Stimulated activated CD4-positive, alpha-beta T cell treated with anti-CD3 and anti-CD28 coated beads, Interleukin-15, amount 100 ng/mL, for 24 hours (primary cell): ENCODE results near the gene TET1.
"Not testable (repeated sequence)": the region's sequence is repeated elsewhere in the genome, so short reads cannot be mapped to it uniquely, and the experiment has no call there.

Experiments
- DNase-seq: peaks from one replicate; pipeline ENCODE4 v3.0.0-alpha.2; 2020

Gene TET1

GRCh38 chr10:68560186-68560942 is at the start of gene TET1:
Gene TET1 (plus strand): TSS chr10:68560337. CDS start chr10:68572339, 12,002 bp downstream.
- peak; percentile 36 for DNase-seq

- DNase-seq, result not testable (repeated sequence)
These were observed 43.9 kb upstream of the TET1 start for GRCh38 chr10:68516216-68516615.

DNA sequence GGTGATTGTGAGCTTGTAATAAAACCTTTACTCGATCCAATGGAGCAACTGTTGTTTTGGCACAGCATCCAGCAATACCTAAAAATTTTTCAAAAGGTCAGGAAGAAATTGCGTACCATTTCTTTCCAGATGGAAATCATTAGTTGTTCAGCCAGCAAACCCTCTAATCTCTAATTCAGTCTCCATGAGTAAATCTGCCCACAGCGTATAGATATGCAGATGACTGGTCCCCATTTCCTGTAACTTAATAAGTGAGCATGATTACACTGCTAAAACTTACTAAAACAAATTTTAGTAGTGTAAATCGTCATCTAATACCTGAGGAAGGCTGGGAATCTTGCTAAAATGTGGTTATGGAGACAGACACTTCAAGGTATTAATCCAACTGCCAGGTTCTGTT is 43.4 kb upstream of the TET1 start:
- no peak for DNase-seq

DNA sequence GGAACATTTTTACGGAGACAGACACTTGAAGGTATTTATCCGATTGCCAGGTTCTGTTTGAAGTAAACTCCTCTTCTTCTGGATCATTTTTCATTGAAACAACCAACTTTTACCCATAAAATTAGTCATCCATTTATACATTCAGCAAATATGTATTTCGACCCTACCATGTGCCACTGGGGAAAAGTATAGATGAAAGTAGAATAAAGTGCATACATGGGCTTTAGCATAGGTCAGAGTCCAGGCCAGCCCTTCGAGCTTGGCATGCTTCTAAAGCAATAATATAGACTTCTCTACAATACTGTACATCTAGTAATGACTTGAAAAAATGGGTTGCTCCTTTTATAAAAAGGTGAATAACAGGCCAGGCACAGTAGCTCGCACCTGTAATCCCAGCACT is 42.9 kb upstream of the TET1 start:
- DNase-seq, result no peak

DNA sequence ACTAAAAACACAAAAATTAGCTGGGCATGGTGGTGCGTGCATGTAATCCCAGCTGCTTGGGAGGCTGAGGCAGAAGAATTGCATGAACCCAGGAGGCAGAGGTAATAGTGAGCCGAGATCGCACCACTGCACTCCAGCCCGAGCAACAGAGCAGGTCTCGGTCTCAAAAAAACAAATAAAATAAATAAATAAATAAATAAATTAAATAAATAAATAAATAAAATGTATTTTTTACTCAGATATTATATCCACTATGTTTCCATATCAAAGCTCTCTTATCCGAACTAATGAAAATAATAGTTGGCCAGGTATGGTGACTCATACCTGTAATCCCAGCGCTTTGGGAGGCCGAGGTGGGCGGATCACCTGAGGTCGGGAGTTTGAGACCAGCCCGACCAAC is 41.5 kb upstream of the TET1 start:
- DNase-seq, result not testable (repeated sequence)

- DNase-seq, result not testable (repeated sequence)
These were observed 34.6 kb upstream of the TET1 start for GRCh38 chr10:68525490-68526038.

- no peak for DNase-seq
These were observed 33.4 kb upstream of the TET1 start for GRCh38 chr10:68526634-68527307.

DNA sequence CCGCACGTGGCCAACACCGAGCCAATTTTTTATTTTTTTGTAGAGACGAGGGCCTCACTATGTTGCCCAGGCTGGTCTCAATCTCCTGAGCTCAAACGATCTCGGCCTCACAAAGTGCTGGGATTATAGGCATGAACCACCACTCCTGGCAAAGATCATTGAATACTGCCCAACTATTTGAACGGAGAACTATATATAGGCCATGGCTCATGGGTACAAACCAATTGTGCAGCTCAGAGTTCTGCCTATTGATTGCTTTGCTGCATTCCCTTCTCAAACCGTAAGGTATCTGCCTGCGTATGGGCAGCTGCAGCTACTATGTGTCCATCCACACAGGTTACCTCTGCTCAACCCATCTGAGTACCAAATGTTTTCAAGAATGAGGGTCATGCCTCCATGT is 23.2 kb upstream of the TET1 start:
- DNase-seq, result no peak

DNA sequence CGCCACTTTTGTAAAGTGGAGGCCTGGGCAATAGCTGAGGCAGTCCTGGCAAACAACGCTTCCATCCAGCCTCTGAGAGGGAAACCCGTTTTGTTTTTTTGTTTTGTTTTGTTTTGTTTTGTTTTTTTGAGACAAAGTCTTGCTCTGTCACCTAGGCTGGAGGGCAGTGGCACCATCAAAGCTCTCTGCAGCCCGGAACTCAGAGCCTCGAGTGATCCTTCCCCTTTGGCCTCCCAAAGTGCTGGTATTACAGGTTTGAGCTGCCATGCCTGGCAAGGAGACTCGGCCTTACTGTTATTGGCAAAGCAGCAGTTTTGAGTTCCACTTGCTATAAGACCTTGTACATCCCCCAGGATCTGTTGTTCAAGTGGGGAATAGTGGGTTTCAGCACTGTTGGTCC is 22.3 kb upstream of the TET1 start:
- DNase-seq, result no peak

DNA sequence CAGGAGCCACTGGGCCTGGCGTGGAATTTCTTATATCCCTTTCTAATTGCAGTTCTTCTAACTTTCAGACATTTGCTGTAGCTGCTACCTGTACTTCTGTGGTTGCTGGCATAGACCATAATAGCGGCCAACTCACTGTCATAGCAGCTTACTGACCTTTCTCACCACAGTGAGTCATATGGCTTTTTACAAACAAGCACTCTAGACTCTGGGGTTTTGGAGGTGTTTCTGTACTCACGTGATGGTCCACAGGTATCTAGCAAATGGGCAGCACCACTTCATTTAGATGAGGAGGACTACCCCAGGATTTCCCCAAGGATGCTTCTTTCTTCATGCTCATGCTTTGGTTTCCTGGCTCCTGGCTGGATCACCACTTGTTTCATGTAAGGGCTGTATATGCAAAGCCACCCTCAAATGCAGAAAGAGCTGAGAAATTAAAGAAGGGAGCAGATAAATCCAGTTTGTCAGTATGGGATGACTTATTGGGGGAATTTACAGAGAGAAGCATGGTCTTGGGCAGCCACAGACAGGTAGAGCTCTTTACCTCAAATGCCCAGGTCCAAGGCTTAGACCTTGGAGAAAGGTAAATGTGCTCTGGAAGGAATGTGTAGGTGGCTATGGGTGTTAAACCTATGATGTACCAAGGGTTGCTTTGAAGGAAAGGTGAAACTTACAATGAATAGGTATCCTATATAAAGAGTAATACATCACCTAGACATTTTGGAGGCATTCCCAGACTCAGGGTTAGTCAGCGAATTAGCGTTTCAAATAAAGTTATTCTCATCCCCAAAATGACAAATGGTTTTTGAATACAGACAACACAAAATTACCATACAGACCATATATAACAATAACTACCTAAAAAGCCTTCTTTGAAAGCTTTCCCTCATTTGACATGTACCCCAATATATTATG is 16.9 kb upstream of the TET1 start:
- DNase-seq, result no peak

- peak; percentile 43 for DNase-seq
These were observed 9.3 kb upstream of the TET1 start for GRCh38 chr10:68550747-68551411.

DNA sequence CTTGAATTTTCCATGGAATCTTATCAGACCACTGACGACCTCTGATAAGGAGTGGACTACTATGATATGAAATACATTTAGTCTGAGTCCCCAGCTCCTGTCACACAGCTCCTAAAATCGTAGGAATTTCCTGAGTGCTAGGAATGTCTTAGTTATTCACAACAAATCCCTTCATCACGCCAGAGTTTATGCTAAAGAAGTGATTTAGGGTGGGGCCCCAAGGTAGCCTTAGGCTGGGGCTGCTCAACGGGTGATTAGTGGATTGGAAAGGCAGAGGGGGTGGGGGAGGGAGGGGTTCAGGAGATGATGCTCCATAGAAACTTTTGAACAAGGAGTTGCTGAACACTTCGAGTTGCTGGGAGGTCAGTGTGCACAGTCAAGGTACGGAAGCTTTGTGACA is 7.0 kb upstream of the TET1 start:
- no peak for DNase-seq

- no peak for DNase-seq
These were observed 6.5 kb upstream of the TET1 start for GRCh38 chr10:68553599-68553998.

GRCh38 chr10:68558478-68558877 is 1.7 kb upstream of the TET1 start:
- no peak for DNase-seq

DNA sequence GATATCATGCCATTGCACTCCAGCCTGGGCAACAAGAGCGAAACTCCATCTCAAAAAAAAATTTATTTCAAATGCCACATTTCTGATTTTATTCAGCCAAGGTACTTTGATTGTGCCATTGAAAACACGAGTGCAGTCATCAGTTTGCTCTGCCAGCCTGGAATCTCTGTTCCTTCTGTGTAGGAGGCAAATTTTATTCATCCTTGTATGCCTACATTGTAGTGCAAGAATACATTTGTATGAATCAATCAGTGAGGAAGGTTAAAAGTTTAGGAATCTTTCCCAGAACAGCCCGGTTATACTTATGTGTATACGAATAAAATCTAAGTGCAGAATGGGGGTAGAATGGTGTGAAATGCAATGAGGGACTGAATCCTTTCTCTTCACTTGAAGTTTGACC is 886 bp upstream of the TET1 start:
- DNase-seq, result no peak

DNA sequence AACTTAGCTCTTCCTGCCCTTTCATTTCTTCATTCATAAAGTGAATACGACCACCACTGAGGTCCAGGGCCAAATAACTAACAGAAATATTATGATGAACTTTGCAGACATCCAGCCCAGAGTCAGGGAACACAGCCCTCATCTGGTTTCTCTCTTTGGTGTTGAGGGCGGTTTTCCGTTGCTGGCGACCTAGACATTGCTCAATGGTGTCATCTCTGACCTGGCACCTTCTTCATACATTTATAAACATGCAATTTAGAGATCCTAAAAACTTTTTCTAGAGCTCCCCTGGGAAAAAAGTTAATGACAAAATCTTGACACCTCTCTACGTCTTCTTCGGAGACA is 324 bp upstream of the TET1 start:
- DNase-seq, result peak; percentile 19

- peak; percentile 23 for DNase-seq
These were observed 1.1 kb downstream of the TET1 start for GRCh38 chr10:68560943-68561864.

DNA sequence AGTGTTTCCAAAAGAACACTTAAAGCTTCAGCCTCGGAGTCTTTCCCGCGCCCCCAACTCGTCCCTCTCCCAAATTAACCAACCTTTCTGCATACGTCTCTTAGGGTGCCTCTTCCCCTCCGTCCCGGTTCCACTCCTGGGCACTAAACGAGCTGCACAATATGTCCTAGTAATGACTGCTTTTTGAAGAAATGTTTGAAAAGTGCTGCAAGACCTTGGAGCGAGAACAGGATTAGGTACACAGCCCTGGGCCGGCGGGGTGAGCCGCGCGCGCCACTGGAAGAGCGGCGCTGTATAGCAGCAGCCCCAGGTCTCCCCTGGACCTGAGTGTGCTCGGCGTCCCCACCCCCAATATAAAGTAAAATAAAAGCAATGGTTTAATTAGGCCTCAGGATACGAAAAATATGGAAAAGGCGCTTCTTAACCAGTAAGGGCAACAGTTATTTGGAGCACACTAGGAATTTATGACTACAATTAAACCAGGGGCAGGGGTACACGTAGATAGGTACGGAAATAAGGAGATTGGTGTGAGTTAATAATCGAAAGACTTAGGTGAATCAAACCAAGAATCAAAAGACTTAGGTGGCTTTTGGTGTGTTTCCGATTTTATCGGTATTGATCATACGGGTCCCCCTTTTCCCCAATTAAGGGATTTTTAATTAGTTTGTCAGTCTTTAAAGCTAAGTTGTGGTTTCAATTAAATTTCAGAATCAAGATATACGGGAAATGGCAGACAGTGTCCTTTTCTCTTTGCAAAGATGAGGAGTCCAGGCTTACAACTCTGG is 1.9 kb downstream of the TET1 start:
- no peak for DNase-seq

- no peak for DNase-seq
These were observed 2.8 kb downstream of the TET1 start for GRCh38 chr10:68562661-68563570.

GRCh38 chr10:68564712-68565111 is 4.6 kb downstream of the TET1 start:
- DNase-seq, result no peak
